Thyroid gland (tissue), 4 donors: Measurements from ENCODE around the gene METTL2B. TPM values are rescaled to one million over a fixed set of nuclear protein-coding genes. Genes with fewer than 3 reads are reported as not detected.
"Not testable (repeated sequence)": the region's sequence is repeated elsewhere in the genome, so short reads cannot be mapped to it uniquely, and the experiment has no call there.

Source experiments
- DNase-seq, 2 donors: peaks; one replicate each; pipeline ENCODE4 v3.0.0-alpha.2; 2019
- H3K27ac ChIP-seq, 3 donors: fragments of 200-600 bp; sonication (generic); 1 replicate in 2 of 3; 2 replicates in 1 of 3; pipeline ENCODE4 v1.5.1; 2016 to 2019; ENCODE audit warnings: mild to moderate bottlenecking in 1 of 3, moderate library complexity in 1 of 3
- H3K27me3 ChIP-seq: fragments of 200-600 bp; sonication (generic); one replicate; pipeline ENCODE4 v1.5.1; 2019
- H3K36me3 ChIP-seq, 2 donors: fragments of 200-600 bp; sonication (generic); one replicate each; pipeline ENCODE4 v1.5.1; 2016 to 2019
- H3K4me1 ChIP-seq, 2 donors: fragments of 200-600 bp; sonication (generic); one replicate each; pipeline ENCODE4 v1.5.1; 2017 to 2019
- H3K4me3 ChIP-seq, 3 donors: fragments of 200-600 bp; sonication (generic); replicated peaks in 1 of 3; 1 replicate in 2 of 3; 2 replicates in 1 of 3; pipeline ENCODE4 v1.5.1; 2016; ENCODE audit warnings: mild to moderate bottlenecking in 1 of 3
- H3K9me3 ChIP-seq: fragments of 200-600 bp; sonication (generic); one replicate; pipeline ENCODE4 v1.5.1; 2017
- CTCF ChIP-seq, 6 experiments: fragments of 200-600 bp in 3 of 6; fragments of 450-650 bp in 3 of 6; sonication (generic) in 3 of 6; IDR thresholded peaks; one replicate each; pipeline ENCODE4 v1.5.1; 2016 to 2019; ENCODE audit warnings: antibody characterized with exemption in 6 of 6, mild to moderate bottlenecking in 2 of 6, inconsistent platforms in 1 of 6, moderate library complexity in 1 of 6
- POLR2A ChIP-seq, 2 donors: fragments of 450-650 bp; IDR thresholded peaks; one replicate each; pipeline ENCODE4 v1.6.1; 2017; ENCODE audit warnings: antibody characterized with exemption in 2 of 2, mild to moderate bottlenecking in 2 of 2, moderate library complexity in 1 of 2
- WGBS, 2 donors: methylation state at CpG; one replicate each; pipeline ENCODE4 v1.1.5; 2017; 5-methylcytosine and 5-hydroxymethylcytosine counted together
- intact Hi-C: fragments of 100-400 bp; cut with DNase I; formaldehyde crosslinking; loops from one replicate; pipeline ENCODE4 v1.15.1; 2023
- total RNA-seq, 4 donors: library from RNA; depleted of rRNA; stranded (reverse); fragments of >200 nt; gene quantifications; one replicate each; pipeline ENCODE4 v1.2.3, GENCODE V29; 2016

The METTL2B gene, protein sequence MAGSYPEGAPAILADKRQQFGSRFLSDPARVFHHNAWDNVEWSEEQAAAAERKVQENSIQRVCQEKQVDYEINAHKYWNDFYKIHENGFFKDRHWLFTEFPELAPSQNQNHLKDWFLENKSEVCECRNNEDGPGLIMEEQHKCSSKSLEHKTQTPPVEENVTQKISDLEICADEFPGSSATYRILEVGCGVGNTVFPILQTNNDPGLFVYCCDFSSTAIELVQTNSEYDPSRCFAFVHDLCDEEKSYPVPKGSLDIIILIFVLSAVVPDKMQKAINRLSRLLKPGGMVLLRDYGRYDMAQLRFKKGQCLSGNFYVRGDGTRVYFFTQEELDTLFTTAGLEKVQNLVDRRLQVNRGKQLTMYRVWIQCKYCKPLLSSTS
- total RNA-seq = 10 to 100 TPM; 29.2 to 39.0 (median 32.0) TPM

DNA sequence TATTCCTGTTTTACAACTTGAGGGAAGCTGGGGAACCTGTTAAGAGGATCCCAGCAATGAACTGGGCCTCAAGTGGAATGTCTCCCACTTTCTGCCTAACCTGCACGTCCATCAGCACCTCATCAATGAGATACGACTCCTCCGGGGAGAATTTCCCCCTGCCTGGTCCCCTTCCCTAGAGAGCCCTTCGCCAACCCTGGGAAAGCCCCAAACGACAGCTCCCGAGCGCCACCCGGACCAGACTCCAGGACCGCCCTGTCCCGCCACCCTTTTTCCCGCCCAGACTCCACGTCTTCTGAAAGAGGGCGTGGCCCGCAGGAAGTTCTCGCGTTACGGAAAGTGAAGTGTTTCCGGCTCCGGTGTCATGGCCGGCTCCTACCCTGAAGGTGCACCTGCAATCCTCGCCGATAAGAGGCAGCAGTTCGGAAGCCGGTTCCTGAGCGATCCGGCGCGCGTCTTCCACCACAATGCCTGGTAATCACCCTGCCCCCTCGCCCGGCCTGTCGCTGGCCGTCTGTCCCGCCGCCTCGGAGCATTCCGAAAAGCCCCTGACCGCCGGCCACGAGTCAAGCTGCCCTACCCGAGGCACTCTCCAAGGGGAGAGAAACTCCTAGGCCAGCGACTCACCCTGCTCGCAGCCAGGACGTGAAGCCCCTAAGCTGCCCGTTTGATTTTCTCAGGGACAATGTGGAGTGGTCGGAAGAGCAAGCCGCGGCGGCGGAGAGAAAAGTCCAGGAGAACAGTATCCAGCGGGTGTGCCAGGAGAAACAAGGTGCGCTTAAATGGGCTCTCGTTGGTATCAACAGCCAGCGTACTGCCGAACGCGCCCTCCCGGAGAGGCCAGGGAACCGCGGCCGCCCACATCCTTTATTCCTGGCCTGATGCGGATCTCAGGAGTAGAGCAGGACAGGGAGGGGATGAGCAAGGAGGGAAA, at the start of gene METTL2B:
Gene METTL2B, plus strand, starts transcription at position 347 of the 934 bp plus-strand sequence. Its CDS starts 18 bp downstream, at position 365.
- Histone ChIP-seq H3K27ac (peak within 1 kb of the TSS; percentile 36 to 77 (median 47)), H3K4me1 (peaks cover 8 to 12% of the 10 kb centered on the region in 2 donors), H3K4me3 (peak within 1 kb of the TSS; percentile 39 to 84 (median 52))
- intact Hi-C loops = loop anchor here (10.0 kb wide), 2 partner anchors 58 to 408 kb away; no protein-coding TSS in a partner anchor
- not testable (repeated sequence) for H3K27me3 ChIP-seq, H3K36me3 ChIP-seq, H3K9me3 ChIP-seq
- DNase-seq = peak; percentile 94
- WGBS, 2 donors = 0 to 1% methylated on average over 32 to 50 of the region's 62 CpGs
- TF ChIP-seq CTCF (IDR thresholded peaks at IDR 0.05) = peak in 5 of 6 experiments; percentile 36 to 47 (median 41)
- TF ChIP-seq POLR2A (IDR thresholded peaks at IDR 0.05) = peak in 1 of 2 donors; percentile 86

DNA sequence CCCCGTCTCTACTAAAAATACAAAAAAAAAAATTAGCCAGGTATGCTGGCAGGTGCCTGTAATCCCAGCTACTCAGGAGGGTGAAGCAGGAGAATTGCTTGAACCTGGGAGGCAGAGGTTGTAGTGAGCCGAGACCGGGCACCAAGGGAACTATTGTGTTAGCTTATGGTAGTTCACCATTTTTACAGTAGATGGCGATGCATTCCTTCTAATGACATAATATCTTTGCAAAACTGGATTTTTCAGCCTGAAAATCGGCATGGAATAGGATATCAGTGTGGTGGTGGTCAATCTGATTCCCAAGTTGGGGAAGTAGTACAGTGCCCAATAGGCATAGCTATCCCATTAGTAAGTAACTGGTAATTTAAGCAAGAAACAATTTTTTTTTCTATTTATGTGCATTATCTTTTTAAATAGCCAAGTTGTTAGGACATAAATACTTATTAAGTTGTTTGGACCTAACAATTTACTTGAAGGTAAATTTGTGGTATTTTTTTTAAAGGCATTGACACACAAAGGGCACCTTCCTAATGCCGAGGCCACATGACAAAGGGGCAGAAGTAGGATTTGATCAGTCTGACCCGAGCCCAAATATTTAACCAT, 49.2 kb upstream of the METTL2B start:
- H3K27me3 ChIP-seq = no peaks in the 10 kb centered on the region
- no peak overlapping the region for H3K27ac ChIP-seq
- H3K4me1 ChIP-seq = peaks cover 0 to 4% of the 10 kb centered on the region in 2 donors
- no peak overlapping the region for H3K4me3 ChIP-seq
- intact Hi-C loops = loop anchor here (2.0 kb wide), 1 partner anchor 31 kb away; no protein-coding TSS in a partner anchor
- H3K36me3 ChIP-seq = no peaks in the 10 kb centered on the region
- TF ChIP-seq POLR2A (IDR thresholded peaks at IDR 0.05) (no peak), CTCF (IDR thresholded peaks at IDR 0.05) (peak; percentile 52 to 94 (median 81))
- no peaks in the 10 kb centered on the region for H3K9me3 ChIP-seq
- DNase-seq = peak; percentile 20 to 26
- WGBS, 2 donors = 14 to 16% methylated on average over 7 of the region's 7 CpGs

DNA sequence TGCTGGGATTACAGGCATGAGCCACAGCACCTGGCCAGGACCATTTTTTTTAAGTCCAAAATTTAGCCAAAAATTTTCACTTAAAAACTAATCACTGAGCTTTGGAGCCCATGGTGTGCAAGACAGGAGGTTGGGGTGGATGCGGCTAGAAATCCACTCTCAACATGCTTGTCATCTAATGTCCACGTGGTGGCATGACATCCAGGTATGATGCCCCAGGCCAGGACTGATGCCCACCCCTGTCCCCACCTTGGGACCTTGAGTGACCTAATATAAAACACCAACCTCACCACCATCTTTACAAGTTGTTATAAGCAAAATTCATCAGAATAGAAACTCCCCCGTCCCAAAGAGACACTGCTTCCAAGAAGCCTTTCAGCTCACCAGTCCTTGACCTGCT, 46.3 kb upstream of the METTL2B start:
- DNase-seq = no peak
- no peaks in the 10 kb centered on the region for H3K9me3 ChIP-seq
- H3K4me3 ChIP-seq = no peak overlapping the region
- TF ChIP-seq CTCF (IDR thresholded peaks at IDR 0.05) (no peak), POLR2A (IDR thresholded peaks at IDR 0.05) (no peak)
- H3K4me1 ChIP-seq = no peaks in the 10 kb centered on the region
- no peak overlapping the region for H3K27ac ChIP-seq
- intact Hi-C loops = no loop called here
- 72 to 82% methylated on average over 3 of the region's 3 CpGs for WGBS, 2 donors
- H3K36me3 ChIP-seq = no peaks in the 10 kb centered on the region
- H3K27me3 ChIP-seq = no peaks in the 10 kb centered on the region

DNA sequence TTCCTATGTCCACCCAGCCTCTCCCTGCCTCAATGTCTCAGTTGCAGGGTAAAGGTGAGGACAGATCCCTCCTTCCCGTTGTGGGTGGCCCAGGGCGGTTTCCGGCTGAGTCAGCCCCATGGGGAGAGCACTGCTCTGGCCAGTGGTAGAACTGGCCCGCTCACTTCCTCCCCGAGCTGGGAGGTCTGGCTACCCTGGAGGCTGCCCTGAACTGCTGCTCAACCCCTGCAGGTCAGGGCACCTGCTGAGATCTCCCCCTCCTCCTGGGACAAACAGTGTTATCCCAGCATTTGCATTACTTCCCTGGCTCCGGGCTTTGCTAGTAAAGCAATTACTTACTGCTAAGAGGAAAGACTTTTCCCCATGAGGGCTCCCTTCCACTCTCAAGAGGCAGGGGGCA, 45.3 kb upstream of the METTL2B start:
- Histone ChIP-seq H3K4me3 (no peak overlapping the region), H3K27me3 (no peaks in the 10 kb centered on the region), H3K9me3 (no peaks in the 10 kb centered on the region), H3K36me3 (no peaks in the 10 kb centered on the region), H3K4me1 (no peaks in the 10 kb centered on the region), H3K27ac (no peak overlapping the region)
- no peak for TF ChIP-seq POLR2A (IDR thresholded peaks at IDR 0.05)
- TF ChIP-seq CTCF (IDR thresholded peaks at IDR 0.05) = no peak
- DNase-seq = no peak
- 62 to 70% methylated on average over 1 to 4 of the region's 6 CpGs for WGBS, 2 donors
- intact Hi-C loops = no loop called here
